ENCODE measurements around the gene BCL2L15.

Gene BCL2L15

DNA sequence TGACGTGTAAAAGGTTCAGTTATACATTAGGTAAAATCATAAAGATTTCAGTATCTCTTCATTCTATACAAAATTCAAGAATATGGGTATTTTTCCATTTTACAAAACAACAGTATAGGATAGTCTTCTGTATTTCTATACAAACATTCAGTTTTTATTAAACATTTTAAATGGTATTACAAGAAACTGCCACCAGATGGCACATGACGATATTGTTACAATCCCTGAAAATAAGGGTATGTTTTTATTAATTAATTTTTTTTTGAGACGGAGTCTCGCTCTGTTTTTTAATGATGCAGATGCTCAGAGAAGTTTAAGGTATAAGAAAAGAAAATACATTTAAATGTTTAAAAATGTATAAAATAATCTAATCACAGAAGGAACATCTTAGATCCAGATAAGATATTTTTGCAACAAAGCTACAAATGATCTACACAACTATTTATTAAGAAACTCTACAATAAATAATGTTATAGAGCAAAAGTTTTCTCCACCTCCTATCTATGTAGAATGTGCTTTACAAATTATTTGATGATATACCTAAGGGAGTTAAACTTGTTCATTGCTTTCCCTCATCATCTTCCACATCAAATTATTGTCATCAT lies 51.6 kb downstream of the BCL2L15 start:
- Histone ChIP-seq H3K4me3 (ENCODE audit: low read depth in 1 of 2, low read length in 2 of 2) (no peak overlapping the region), H3K36me3 (ENCODE audit: control insufficient read depth in 1 of 2, insufficient read depth in 2 of 2, low read length in 2 of 2) (peaks cover 0 to 6% of the 10 kb centered on the region in 2 donors), H3K9me3 (ENCODE audit: control insufficient read depth in 1 of 2, low read length in 2 of 2) (no peaks in the 10 kb centered on the region), H3K4me1 (ENCODE audit: control insufficient read depth in 1 of 2, insufficient read depth in 2 of 2, low read length in 2 of 2) (no peaks in the 10 kb centered on the region), H3K9ac (ENCODE audit: low read depth in 1 of 2, low read length in 2 of 2) (no peak overlapping the region), H3K27me3 (ENCODE audit: control insufficient read depth in 1 of 2, insufficient read depth in 2 of 2, low read length in 2 of 2) (no peaks in the 10 kb centered on the region), H3K27ac (ENCODE audit: low read depth, low read length) (no peak overlapping the region)

DNA sequence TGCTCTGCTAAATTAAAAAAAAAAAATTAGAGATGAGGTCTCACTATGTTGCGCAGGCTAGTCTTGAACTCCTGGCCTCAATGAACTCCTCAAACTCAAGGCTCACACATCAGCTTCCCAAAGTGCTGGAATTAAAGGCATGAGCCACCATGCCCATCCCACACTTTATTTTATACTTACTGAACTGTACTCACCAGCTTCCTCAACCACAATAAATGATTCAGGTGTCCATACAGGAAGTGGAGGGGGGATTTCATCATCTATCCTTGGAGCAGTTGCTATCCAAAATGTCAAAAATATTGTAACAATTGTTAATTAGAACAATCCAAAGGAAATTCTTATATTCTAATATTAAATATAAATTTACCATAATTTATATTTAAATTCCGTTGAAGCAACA lies 52.7 kb downstream of the BCL2L15 start:
- no peaks in the 10 kb centered on the region for H3K27me3 ChIP-seq (ENCODE audit: control insufficient read depth in 1 of 2, insufficient read depth in 2 of 2, low read length in 2 of 2)
- H3K9ac ChIP-seq (ENCODE audit: low read depth in 1 of 2, low read length in 2 of 2), result no peak overlapping the region
- H3K36me3 ChIP-seq (ENCODE audit: control insufficient read depth in 1 of 2, insufficient read depth in 2 of 2, low read length in 2 of 2), result peaks cover under 1 to 7% of the 10 kb centered on the region in 2 donors
- H3K4me1 ChIP-seq (ENCODE audit: control insufficient read depth in 1 of 2, insufficient read depth in 2 of 2, low read length in 2 of 2), result no peaks in the 10 kb centered on the region
- no peak overlapping the region for H3K27ac ChIP-seq (ENCODE audit: low read depth, low read length)
- no peak overlapping the region for H3K4me3 ChIP-seq (ENCODE audit: low read depth in 1 of 2, low read length in 2 of 2)
- no peaks in the 10 kb centered on the region for H3K9me3 ChIP-seq (ENCODE audit: control insufficient read depth in 1 of 2, low read length in 2 of 2)
